IMR-90 (cell line): Measurements from ENCODE around the gene FER. TPM values are rescaled to one million over a fixed set of nuclear protein-coding genes. Genes with fewer than 3 reads are reported as not detected.

Experiments used
- ATAC-seq: fragments of 200-7000 bp; cut with Tn5 transposase; 2 replicates; pipeline ENCODE4 v1.9.1; 2020; ENCODE audit warnings: low read depth, mild to moderate bottlenecking, moderate library complexity
- BruUV-seq: library from RNA; stranded (reverse); fragments of 400-500 nt; replicated peaks from 2 replicates; lab custom pipeline; 2021; lab: Mats Ljungman, UMichigan
- CTCF ChIA-PET: fragments of 300-600 bp; formaldehyde crosslinking; extraction: SDS; loops from one replicate; lab custom pipeline; 2021; ENCODE audit warnings: antibody characterized with exemption; lab: Yijun Ruan, JAX
- POLR2A ChIA-PET: fragments of 300-600 bp; sonication (Branson Sonifier 250); formaldehyde crosslinking; loops from one replicate; lab custom pipeline; 2022; ENCODE audit warnings: antibody characterized with exemption; ENCODE audit not compliant: unreplicated experiment; lab: Charles Lee
- DNase-seq: peaks from one replicate; pipeline ENCODE4 v3.0.0; 2013
- H2AFZ ChIP-seq: replicated peaks from 2 replicates; pipeline ENCODE3; 2013; ENCODE audit warnings: low read length, mild to moderate bottlenecking; ENCODE audit not compliant: poor library complexity
- H2AK5ac ChIP-seq: 2 replicates; pipeline ENCODE4 v1.6.1; 2013; ENCODE audit warnings: low read depth, low read length, inconsistent platforms
- H2AK9ac ChIP-seq: replicated peaks from 2 replicates; pipeline ENCODE3; 2013; ENCODE audit warnings: mild to moderate bottlenecking, low read depth, low read length, moderate library complexity; ENCODE audit not compliant: poor library complexity
- H2BK120ac ChIP-seq: 2 replicates; pipeline ENCODE4 v1.6.1; 2013; ENCODE audit warnings: low read depth, low read length, inconsistent platforms
- H2BK15ac ChIP-seq: 3 replicates; pipeline ENCODE4 v1.6.1; 2013; ENCODE audit warnings: low read depth, low read length, inconsistent platforms
- H2BK20ac ChIP-seq: 2 replicates; pipeline ENCODE4 v1.6.1; 2013; ENCODE audit warnings: low read depth, mild to moderate bottlenecking, inconsistent platforms, low read length, moderate library complexity
- H2BK5ac ChIP-seq: 2 replicates; pipeline ENCODE4 v1.6.1; 2013; ENCODE audit warnings: mild to moderate bottlenecking, low read depth, low read length, inconsistent platforms; ENCODE audit not compliant: poor library complexity, severe bottlenecking
- H3K14ac ChIP-seq: replicated peaks from 2 replicates; pipeline ENCODE4 v1.6.1; 2013; ENCODE audit warnings: low read depth, low read length, inconsistent platforms
- H3K18ac ChIP-seq: 2 replicates; pipeline ENCODE4 v1.6.1; 2013; ENCODE audit warnings: low read depth, low read length, control low read depth
- H3K23ac ChIP-seq: 2 replicates; pipeline ENCODE4 v1.6.1; 2013; ENCODE audit warnings: low read depth, low read length, inconsistent platforms
- H3K27ac ChIP-seq: 2 replicates; pipeline ENCODE4 v1.5.1; 2013; ENCODE audit warnings: mild to moderate bottlenecking, control low read depth, low read length; ENCODE audit not compliant: insufficient read depth
- H3K27me3 ChIP-seq: 2 replicates; pipeline ENCODE4 v1.6.1; 2013; ENCODE audit warnings: low read length; ENCODE audit not compliant: control insufficient read depth, insufficient read depth
- H3K36me3 ChIP-seq: 2 replicates; pipeline ENCODE4 v1.6.1; 2013; ENCODE audit warnings: low read length, mixed read lengths; ENCODE audit not compliant: control insufficient read depth, insufficient read depth
- H3K4ac ChIP-seq: 2 replicates; pipeline ENCODE4 v1.6.1; 2013; ENCODE audit warnings: low read depth, low read length, inconsistent platforms
- H3K4me1 ChIP-seq: 2 replicates; pipeline ENCODE4 v1.6.1; 2013; ENCODE audit warnings: low read length, mixed read lengths; ENCODE audit not compliant: control insufficient read depth, insufficient read depth
- H3K4me2 ChIP-seq: 2 replicates; pipeline ENCODE4 v1.6.1; 2013; ENCODE audit warnings: low read depth, mild to moderate bottlenecking, control low read depth, low read length, moderate library complexity
- H3K4me3 ChIP-seq: 2 replicates; pipeline ENCODE4 v1.5.1; 2013; ENCODE audit warnings: low read depth, mild to moderate bottlenecking, control low read depth, low read length, moderate library complexity; ENCODE audit not compliant: insufficient read depth
- H3K56ac ChIP-seq: 2 replicates; pipeline ENCODE4 v1.6.1; 2013; ENCODE audit warnings: low read length, inconsistent platforms; ENCODE audit not compliant: insufficient read depth; ENCODE audit errors: extremely low read depth
- H3K79me1 ChIP-seq, 2 experiments: 2 replicates each; pipeline ENCODE4 v1.6.1; 2013; ENCODE audit warnings: low read length in 2 of 2, inconsistent platforms in 1 of 2, low read depth in 1 of 2
- H3K9ac ChIP-seq: 2 replicates; pipeline ENCODE4 v1.6.1; 2013; ENCODE audit warnings: low read depth, low read length, control low read depth
- H3K9me1 ChIP-seq: 2 replicates; pipeline ENCODE4 v1.6.1; 2013; ENCODE audit warnings: low read length, inconsistent platforms; ENCODE audit not compliant: insufficient read depth
- H3K9me3 ChIP-seq: 2 replicates; pipeline ENCODE4 v1.6.1; 2013; ENCODE audit warnings: low read length; ENCODE audit not compliant: control insufficient read depth, insufficient read depth
- H4K20me1 ChIP-seq: 2 replicates; pipeline ENCODE4 v1.6.1; 2013; ENCODE audit warnings: low read length, inconsistent platforms; ENCODE audit not compliant: insufficient read depth
- H4K5ac ChIP-seq: 2 replicates; pipeline ENCODE4 v1.6.1; 2013; ENCODE audit warnings: mild to moderate bottlenecking, low read depth, low read length, control low read depth
- H4K8ac ChIP-seq, 2 experiments: 2 replicates each; pipeline ENCODE4 v1.6.1; 2013; ENCODE audit warnings: low read depth in 2 of 2, low read length in 2 of 2, control low read depth in 1 of 2, inconsistent platforms in 1 of 2
- H4K91ac ChIP-seq: 2 replicates; pipeline ENCODE4 v1.6.1; 2013; ENCODE audit warnings: low read depth, low read length, inconsistent platforms; ENCODE audit not compliant: insufficient read depth
- BHLHE40 ChIP-seq: fragments of 150-350 bp; IDR thresholded peaks from 2 replicates; pipeline ENCODE4 v1.6.1; 2016; ENCODE audit warnings: mild to moderate bottlenecking, low read depth, low read length
- CEBPB ChIP-seq: IDR thresholded peaks from 2 replicates; pipeline ENCODE4 v1.6.1; 2012; ENCODE audit warnings: low read depth, low read length, improper control_type of control experiment
- CHD1 ChIP-seq: IDR thresholded peaks from 2 replicates; pipeline ENCODE4 v1.6.1; 2012; ENCODE audit warnings: low read depth, low read length, improper control_type of control experiment
- ELK1 ChIP-seq: fragments of 150-350 bp; IDR thresholded peaks from 2 replicates; pipeline ENCODE4 v1.6.1; 2016; ENCODE audit warnings: low read depth, mild to moderate bottlenecking, low read length, moderate library complexity, borderline replicate concordance
- FOS ChIP-seq: fragments of 150-350 bp; IDR thresholded peaks from 2 replicates; pipeline ENCODE4 v1.6.1; 2016; ENCODE audit warnings: low read depth, low read length
- MAFK ChIP-seq: IDR thresholded peaks from 2 replicates; pipeline ENCODE4 v1.6.1; 2012; ENCODE audit warnings: low read depth, low read length, improper control_type of control experiment
- MAZ ChIP-seq: IDR thresholded peaks from 2 replicates; pipeline ENCODE4 v1.6.1; 2012; ENCODE audit warnings: low read depth, mild to moderate bottlenecking, low read length, improper control_type of control experiment, moderate library complexity, borderline replicate concordance
- POLR2A ChIP-seq: IDR thresholded peaks from 2 replicates; pipeline ENCODE4 v1.6.1; 2012; ENCODE audit warnings: mild to moderate bottlenecking, low read depth, low read length
- RAD21 ChIP-seq: IDR thresholded peaks from 2 replicates; pipeline ENCODE4 v1.6.1; 2012; ENCODE audit warnings: low read length, improper control_type of control experiment
- RFX5 ChIP-seq: IDR thresholded peaks from 2 replicates; pipeline ENCODE4 v1.8.0; 2012; ENCODE audit warnings: low read depth, mild to moderate bottlenecking, low read length, moderate library complexity
- SMC3 ChIP-seq: fragments of 150-350 bp; IDR thresholded peaks from 2 replicates; pipeline ENCODE4 v1.6.1; 2016; ENCODE audit warnings: low read depth, mild to moderate bottlenecking, antibody characterized with exemption, low read length, moderate library complexity
- WGBS, 2 experiments: methylation state at CpG; one replicate each; pipeline versions ENCODE4 v1.1.5 to v1.1.7; 2013; ENCODE audit warnings: missing lambda C conversion rate in 2 of 2; ENCODE audit not compliant: insufficient read length in 1 of 2; ENCODE audit errors: extremely low coverage in 2 of 2; 5-methylcytosine and 5-hydroxymethylcytosine counted together
- dilution Hi-C: fragments of 300-500 bp; cut with HindIII; formaldehyde crosslinking; loops from one replicate; pipeline ENCODE4 v1.14.3; 2018; ENCODE audit warnings: low sequenced_read_pairs; ENCODE audit not compliant: unreplicated experiment
- in situ Hi-C: fragments of 300-500 bp; cut with MboI; formaldehyde crosslinking; loops from 3 replicates; pipeline ENCODE4 v1.14.3; 2019; ENCODE audit warnings: low sequenced_read_pairs, inconsistent platforms, mixed read lengths
- intact Hi-C: fragments of 100-400 bp; cut with micrococcal nuclease; formaldehyde crosslinking; loops from 2 replicates; pipeline ENCODE4 v1.10.0; 2022
- polyA plus RNA-seq, 3 experiments: library from polyadenylated mRNA; depleted of rRNA; stranded (reverse); fragments of >200 nt; gene quantifications; 2 replicates each; pipeline ENCODE4 v1.2.3, GENCODE V29; 2012; ENCODE audit warnings: low replicate concordance in 1 of 3
- total RNA-seq: library from RNA; depleted of rRNA; stranded (reverse); fragments of >200 nt; gene quantifications from 2 replicates; pipeline ENCODE4 v1.2.3, GENCODE V29; 2012

FER gene
- total and polyA plus RNA-seq, 2 of the 4 experiments (the other 2 are of a cell fraction), result 3.5 to 32.4 TPM

GRCh38 chr5:108820983-108821382 lies 73.3 kb downstream of the FER start:
- intact Hi-C loops, result no loop called here
- in situ Hi-C loops, result no loop called here
- peaks cover 2% of the 10 kb centered on the region; the same call in 1 of the 2 replicates for H3K9me1 ChIP-seq
- H2AFZ ChIP-seq, result no peak overlapping the region
- no peak overlapping the region for H2BK15ac ChIP-seq
- no peak for DNase-seq
- H4K5ac ChIP-seq, result no peak overlapping the region
- H2AK9ac ChIP-seq, result no peak overlapping the region
- no peak overlapping the region for H3K4me2 ChIP-seq
- H3K4me3 ChIP-seq, result no peak overlapping the region
- 86% methylated on average over 1 of the region's 3 CpGs; no CpG with 5 or more reads in 1 of the 2 experiments for WGBS, 2 experiments
- H4K20me1 ChIP-seq, result peaks cover 3% of the 10 kb centered on the region; the same call in 1 of the 2 replicates
- no peak overlapping the region for H3K27ac ChIP-seq
- H3K9me3 ChIP-seq, result no peaks in the 10 kb centered on the region
- H3K79me1 ChIP-seq, result peaks cover 10 to 30% of the 10 kb centered on the region in 2 experiments; a peak in 3 of 4 replicates
- no peak overlapping the region for H3K23ac ChIP-seq
- TF ChIP-seq MAZ, result no peak
- no peak for TF ChIP-seq RAD21
- TF ChIP-seq ELK1, result no peak
- no peak for TF ChIP-seq BHLHE40
- TF ChIP-seq CHD1, result no peak
- no peak for TF ChIP-seq MAFK
- no peak for TF ChIP-seq FOS
- TF ChIP-seq POLR2A, result no peak
- no peak for TF ChIP-seq SMC3
- no peak for TF ChIP-seq CEBPB
- no peak for TF ChIP-seq RFX5
- H3K18ac ChIP-seq, result no peak overlapping the region
- H2BK5ac ChIP-seq, result no peak overlapping the region
- no peaks in the 10 kb centered on the region for H3K36me3 ChIP-seq
- no peaks in the 10 kb centered on the region for H3K4me1 ChIP-seq
- BruUV-seq, result no TSS peak
- no peak for ATAC-seq
- ChIA-PET CTCF (no interaction called here), POLR2A (no interaction called here)
- H4K8ac ChIP-seq, result no peak overlapping the region
- H3K14ac ChIP-seq, result no peak overlapping the region
- no peak overlapping the region for H2BK120ac ChIP-seq
- no peaks in the 10 kb centered on the region for H3K27me3 ChIP-seq
- H2AK5ac ChIP-seq, result no peak overlapping the region
- H3K9ac ChIP-seq, result no peak overlapping the region
- H4K91ac ChIP-seq, result no peak overlapping the region
- H2BK20ac ChIP-seq, result no peak overlapping the region
- H3K4ac ChIP-seq, result no peak overlapping the region
- no peak overlapping the region for H3K56ac ChIP-seq
- dilution Hi-C loops, result no loop called here
